ENCODE measurements around the gene ACVR1B. TPM values are rescaled to one million over a fixed set of nuclear protein-coding genes. Genes with fewer than 3 reads are reported as not detected.

The ACVR1B gene
- total and polyA plus RNA-seq, 2 experiments from 2014 or later, result 2.4 to 7.5 TPM

DNA sequence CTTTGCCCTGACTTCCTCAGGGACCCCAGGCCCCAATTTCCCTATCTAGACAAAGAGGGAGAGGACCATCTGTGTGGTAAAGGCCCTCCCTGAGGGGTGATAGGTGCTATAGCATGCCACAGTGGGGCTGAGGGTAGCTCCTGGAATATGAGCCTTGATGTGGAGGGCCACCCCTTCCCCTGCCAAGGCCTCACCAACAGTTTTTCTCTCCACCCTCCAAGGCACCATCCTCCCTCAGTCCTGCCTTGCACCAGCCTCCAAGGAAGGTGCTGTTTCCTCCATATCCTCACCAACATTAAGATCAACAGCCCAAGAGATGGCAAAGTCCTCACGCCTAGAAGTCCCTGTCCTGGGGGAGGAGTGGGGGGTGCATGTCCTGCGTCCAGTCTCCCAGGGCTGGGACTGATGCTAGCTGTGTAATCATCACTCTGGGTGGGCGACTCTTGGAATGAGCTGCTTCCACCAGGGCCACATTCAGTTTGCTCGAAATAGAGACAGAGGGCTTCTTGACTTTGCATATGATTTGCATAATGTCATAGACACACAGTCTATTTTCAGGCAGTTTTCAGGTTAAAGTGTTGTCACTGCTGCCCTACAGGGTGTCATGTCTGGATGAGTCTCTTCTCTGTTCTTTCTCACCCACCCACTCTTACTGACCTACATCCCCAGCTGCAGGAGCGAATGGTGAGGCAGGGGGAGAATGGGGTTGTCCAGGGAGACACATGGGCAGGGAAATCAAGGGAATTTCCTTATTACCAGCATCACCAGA is 26.8 kb upstream of the ACVR1B start:
- TF ChIP-seq ZNF114 (CRISPR knock-in tag; IDR thresholded peaks at IDR 0.05) (no peak), NANOG (IDR thresholded peaks at IDR 0.05; ENCODE audit: borderline replicate concordance) (no peak), JUNB (IDR thresholded peaks at IDR 0.05; ENCODE audit: unreplicated experiment) (no peak), EZH2phosphoT487 (IDR thresholded peaks at IDR 0.05; ENCODE audit: unreplicated experiment) (no peak)
- TF ChIP-seq, protein P1, sequence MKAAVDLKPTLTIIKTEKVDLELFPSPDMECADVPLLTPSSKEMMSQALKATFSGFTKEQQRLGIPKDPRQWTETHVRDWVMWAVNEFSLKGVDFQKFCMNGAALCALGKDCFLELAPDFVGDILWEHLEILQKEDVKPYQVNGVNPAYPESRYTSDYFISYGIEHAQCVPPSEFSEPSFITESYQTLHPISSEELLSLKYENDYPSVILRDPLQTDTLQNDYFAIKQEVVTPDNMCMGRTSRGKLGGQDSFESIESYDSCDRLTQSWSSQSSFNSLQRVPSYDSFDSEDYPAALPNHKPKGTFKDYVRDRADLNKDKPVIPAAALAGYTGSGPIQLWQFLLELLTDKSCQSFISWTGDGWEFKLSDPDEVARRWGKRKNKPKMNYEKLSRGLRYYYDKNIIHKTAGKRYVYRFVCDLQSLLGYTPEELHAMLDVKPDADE (IDR thresholded peaks at IDR 0.05), result no peak
- H3K79me2 ChIP-seq (replicated peaks; ENCODE audit: insufficient read depth), result no peaks in the 10 kb centered on the region
- ATAC-seq, result no peak
- Mint-ChIP-seq H3K4me3 (no peak overlapping the region), H3K27ac (no peak overlapping the region), H3K9me3 (no peaks in the 10 kb centered on the region), H3K4me1 (peaks cover 27% of the 10 kb centered on the region), H3K27me3 (ENCODE audit: insufficient read depth, low read depth, poor library complexity) (peaks cover 10% of the 10 kb centered on the region), H3K36me3 (ENCODE audit: low read depth) (no peaks in the 10 kb centered on the region)
- H3F3A ChIP-seq (replicated peaks; ENCODE audit: low read depth), result no peaks in the 10 kb centered on the region
- H3K27ac ChIP-seq (ENCODE audit: low read depth), result no peak overlapping the region
- no peaks in the 10 kb centered on the region; the same call in 1 of the 2 replicates for H3K36me3 ChIP-seq (ENCODE audit: insufficient read depth)
- no peaks in the 10 kb centered on the region for H3K9me2 ChIP-seq (ENCODE audit: insufficient read depth)
- no peak overlapping the region for H3K4me3 ChIP-seq
- H3K27me3 ChIP-seq (ENCODE audit: insufficient read depth), result peaks cover 14% of the 10 kb centered on the region
- no peak overlapping the region for H2AFZ ChIP-seq
- H3K4me2 ChIP-seq, result no peak overlapping the region
- no peak for DNase-seq (ENCODE audit: low spot score)
- no peaks in the 10 kb centered on the region for H4K20me1 ChIP-seq (replicated peaks; ENCODE audit: insufficient read depth)
- H3K4me1 ChIP-seq (ENCODE audit: insufficient read depth), result peaks cover 9% of the 10 kb centered on the region; the same call in 1 of the 2 replicates

DNA sequence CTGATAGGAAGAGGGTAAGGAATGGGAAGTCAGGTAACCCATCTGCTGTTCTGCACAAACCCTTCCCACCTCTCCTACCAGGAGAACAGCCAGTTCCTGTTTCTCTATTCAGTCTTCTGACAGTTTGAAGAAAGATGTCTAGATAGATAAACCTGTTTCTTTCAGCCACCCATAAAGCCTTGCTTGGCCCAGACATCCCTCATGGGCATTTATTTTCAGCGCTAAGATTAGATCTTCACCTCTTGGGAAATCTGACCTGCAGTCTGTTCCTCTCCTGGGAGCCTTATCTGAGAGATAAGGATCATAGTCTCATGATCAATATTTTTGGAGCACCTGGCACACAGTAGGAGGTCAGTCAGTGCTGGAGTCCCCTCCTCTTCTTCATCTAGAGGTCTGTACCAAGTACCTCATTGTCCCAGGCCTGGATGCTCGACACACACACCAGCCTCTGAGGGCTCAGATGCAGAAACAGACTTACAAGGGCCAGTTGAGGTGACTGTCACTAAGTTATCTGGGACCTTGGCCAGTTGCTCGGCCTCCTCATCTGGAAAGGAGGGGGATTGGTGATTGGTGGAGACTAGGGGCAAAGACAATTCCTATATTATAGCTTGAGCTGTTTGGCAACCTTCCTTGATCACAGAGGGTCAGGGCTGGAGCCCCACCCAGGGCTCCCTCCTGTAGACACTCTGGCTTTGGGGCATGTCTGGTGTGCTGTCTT is 26.0 kb upstream of the ACVR1B start:
- Histone ChIP-seq H3K4me2 (no peak overlapping the region), H3K27me3 (ENCODE audit: insufficient read depth) (peaks cover 14% of the 10 kb centered on the region), H3K79me2 (replicated peaks; ENCODE audit: insufficient read depth) (no peaks in the 10 kb centered on the region), H4K20me1 (replicated peaks; ENCODE audit: insufficient read depth) (no peaks in the 10 kb centered on the region), H3K36me3 (ENCODE audit: insufficient read depth) (no peaks in the 10 kb centered on the region; the same call in 1 of the 2 replicates), H3F3A (replicated peaks; ENCODE audit: low read depth) (no peaks in the 10 kb centered on the region), H3K4me1 (ENCODE audit: insufficient read depth) (peaks cover 9% of the 10 kb centered on the region; the same call in 1 of the 2 replicates), H3K9me2 (ENCODE audit: insufficient read depth) (no peaks in the 10 kb centered on the region), H2AFZ (no peak overlapping the region), H3K4me3 (no peak overlapping the region), H3K27ac (ENCODE audit: low read depth) (no peak overlapping the region)
- DNase-seq (ENCODE audit: low spot score) (no peak), ATAC-seq (no peak)
- H3K4me1 Mint-ChIP-seq, result peaks cover 25% of the 10 kb centered on the region
- H3K9me3 Mint-ChIP-seq, result no peaks in the 10 kb centered on the region
- H3K4me3 Mint-ChIP-seq, result no peak overlapping the region
- no peak overlapping the region for H3K27ac Mint-ChIP-seq
- H3K27me3 Mint-ChIP-seq (ENCODE audit: insufficient read depth, low read depth, poor library complexity), result peaks cover 8% of the 10 kb centered on the region
- H3K36me3 Mint-ChIP-seq (ENCODE audit: low read depth), result no peaks in the 10 kb centered on the region
- TF ChIP-seq, protein P2, sequence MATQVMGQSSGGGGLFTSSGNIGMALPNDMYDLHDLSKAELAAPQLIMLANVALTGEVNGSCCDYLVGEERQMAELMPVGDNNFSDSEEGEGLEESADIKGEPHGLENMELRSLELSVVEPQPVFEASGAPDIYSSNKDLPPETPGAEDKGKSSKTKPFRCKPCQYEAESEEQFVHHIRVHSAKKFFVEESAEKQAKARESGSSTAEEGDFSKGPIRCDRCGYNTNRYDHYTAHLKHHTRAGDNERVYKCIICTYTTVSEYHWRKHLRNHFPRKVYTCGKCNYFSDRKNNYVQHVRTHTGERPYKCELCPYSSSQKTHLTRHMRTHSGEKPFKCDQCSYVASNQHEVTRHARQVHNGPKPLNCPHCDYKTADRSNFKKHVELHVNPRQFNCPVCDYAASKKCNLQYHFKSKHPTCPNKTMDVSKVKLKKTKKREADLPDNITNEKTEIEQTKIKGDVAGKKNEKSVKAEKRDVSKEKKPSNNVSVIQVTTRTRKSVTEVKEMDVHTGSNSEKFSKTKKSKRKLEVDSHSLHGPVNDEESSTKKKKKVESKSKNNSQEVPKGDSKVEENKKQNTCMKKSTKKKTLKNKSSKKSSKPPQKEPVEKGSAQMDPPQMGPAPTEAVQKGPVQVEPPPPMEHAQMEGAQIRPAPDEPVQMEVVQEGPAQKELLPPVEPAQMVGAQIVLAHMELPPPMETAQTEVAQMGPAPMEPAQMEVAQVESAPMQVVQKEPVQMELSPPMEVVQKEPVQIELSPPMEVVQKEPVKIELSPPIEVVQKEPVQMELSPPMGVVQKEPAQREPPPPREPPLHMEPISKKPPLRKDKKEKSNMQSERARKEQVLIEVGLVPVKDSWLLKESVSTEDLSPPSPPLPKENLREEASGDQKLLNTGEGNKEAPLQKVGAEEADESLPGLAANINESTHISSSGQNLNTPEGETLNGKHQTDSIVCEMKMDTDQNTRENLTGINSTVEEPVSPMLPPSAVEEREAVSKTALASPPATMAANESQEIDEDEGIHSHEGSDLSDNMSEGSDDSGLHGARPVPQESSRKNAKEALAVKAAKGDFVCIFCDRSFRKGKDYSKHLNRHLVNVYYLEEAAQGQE (IDR thresholded peaks at IDR 0.05; ENCODE audit: unreplicated experiment), result no peak
- TF ChIP-seq, protein P3, sequence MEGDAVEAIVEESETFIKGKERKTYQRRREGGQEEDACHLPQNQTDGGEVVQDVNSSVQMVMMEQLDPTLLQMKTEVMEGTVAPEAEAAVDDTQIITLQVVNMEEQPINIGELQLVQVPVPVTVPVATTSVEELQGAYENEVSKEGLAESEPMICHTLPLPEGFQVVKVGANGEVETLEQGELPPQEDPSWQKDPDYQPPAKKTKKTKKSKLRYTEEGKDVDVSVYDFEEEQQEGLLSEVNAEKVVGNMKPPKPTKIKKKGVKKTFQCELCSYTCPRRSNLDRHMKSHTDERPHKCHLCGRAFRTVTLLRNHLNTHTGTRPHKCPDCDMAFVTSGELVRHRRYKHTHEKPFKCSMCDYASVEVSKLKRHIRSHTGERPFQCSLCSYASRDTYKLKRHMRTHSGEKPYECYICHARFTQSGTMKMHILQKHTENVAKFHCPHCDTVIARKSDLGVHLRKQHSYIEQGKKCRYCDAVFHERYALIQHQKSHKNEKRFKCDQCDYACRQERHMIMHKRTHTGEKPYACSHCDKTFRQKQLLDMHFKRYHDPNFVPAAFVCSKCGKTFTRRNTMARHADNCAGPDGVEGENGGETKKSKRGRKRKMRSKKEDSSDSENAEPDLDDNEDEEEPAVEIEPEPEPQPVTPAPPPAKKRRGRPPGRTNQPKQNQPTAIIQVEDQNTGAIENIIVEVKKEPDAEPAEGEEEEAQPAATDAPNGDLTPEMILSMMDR (conservative IDR thresholded peaks at IDR 0.05; ENCODE audit: low read depth in 2 of 2), result no peak
- TF ChIP-seq STAT1 (IDR thresholded peaks at IDR 0.05; ENCODE audit: unreplicated experiment) (no peak), CREB1 (CRISPR knock-in tag; IDR thresholded peaks at IDR 0.05; ENCODE audit: low read depth) (no peak), EZH2phosphoT487 (IDR thresholded peaks at IDR 0.05; ENCODE audit: unreplicated experiment) (no peak), ZNF331 (CRISPR knock-in tag; IDR thresholded peaks at IDR 0.05; ENCODE audit: low read depth) (no peak), EZH2 (IDR thresholded peaks at IDR 0.05; ENCODE audit: low read depth, unreplicated experiment) (no peak)

Measured in GM23338 (cell line).